A549 (cell line): ENCODE measurements around the gene HSD17B1. TPM values are rescaled to one million over a fixed set of nuclear protein-coding genes. Genes with fewer than 3 reads are reported as not detected.

ENCODE experiments used
- ATAC-seq, 2 experiments: fragments of 200-7000 bp in 1 of 2; fragments of >200 bp in 1 of 2; cut with Nextera tagmentation in 1 of 2; cut with Tn5 transposase in 1 of 2; 3 replicates each; pipeline versions ENCODE4 v1.8.0 to v1.9.1; 2018 to 2020; ENCODE audit warnings: mild to moderate bottlenecking in 1 of 2, moderate library complexity in 1 of 2
- CTCF ChIA-PET: fragments of 300-600 bp; sonication (Branson Sonifier 250); formaldehyde crosslinking; extraction: SDS; loops from one replicate; lab custom pipeline; 2021; ENCODE audit warnings: antibody characterized with exemption, inconsistent platforms; lab: Yijun Ruan, JAX
- POLR2A ChIA-PET: fragments of 350-600 bp; formaldehyde crosslinking; extraction: SDS; loops from one replicate; lab custom pipeline; 2021; ENCODE audit warnings: antibody characterized with exemption, inconsistent platforms; lab: Yijun Ruan, JAX
- DNase-seq, 2 experiments: peaks; one replicate each; pipeline versions ENCODE4 v3.0.0 to v3.0.0-alpha.2; 2011 to 2016; ENCODE audit warnings: low read depth in 1 of 2, low spot score in 1 of 2
- FAIRE-seq: peaks from 2 replicates; lab custom pipeline; 2011; peaks lifted over from hg19 to GRCh38; lab: Jason Lieb, UNC
- H3K27ac ChIP-seq, 2 experiments: fragments of >200 bp; sonication (Bioruptor Twin); formaldehyde crosslinking; 3 replicates each; pipeline ENCODE4 v1.5.1; 2016 to 2017
- H3K4me1 ChIP-seq: fragments of >200 bp; sonication (Bioruptor Twin); formaldehyde crosslinking; 3 replicates; pipeline ENCODE4 v1.6.1; 2016
- H3K4me2 ChIP-seq: fragments of >200 bp; sonication (Bioruptor Twin); formaldehyde crosslinking; 3 replicates; pipeline ENCODE4 v1.6.1; 2016
- H3K4me3 ChIP-seq: fragments of >200 bp; sonication (Bioruptor Twin); formaldehyde crosslinking; 3 replicates; pipeline ENCODE4 v1.5.1; 2016
- H3K9me3 ChIP-seq: fragments of >200 bp; sonication (Bioruptor Twin); formaldehyde crosslinking; 3 replicates; pipeline ENCODE4 v1.6.1; 2016
- BHLHE40 ChIP-seq: IDR thresholded peaks from 2 replicates; pipeline ENCODE4 v1.6.1; 2012; ENCODE audit warnings: low read depth, low read length, inconsistent platforms
- CBX8 ChIP-seq: fragments of 200-600 bp; sonication (generic); IDR thresholded peaks from 2 replicates; pipeline ENCODE4 v1.6.1; 2016
- EHF ChIP-seq: fragments of 250-450 bp; sonication (Bioruptor Pico); IDR thresholded peaks from 2 replicates; pipeline ENCODE4 v1.5.0; 2020; ENCODE audit warnings: mild to moderate bottlenecking
- EHMT2 ChIP-seq: fragments of 200-600 bp; sonication (generic); IDR thresholded peaks from 2 replicates; pipeline ENCODE4 v1.6.1; 2016; ENCODE audit warnings: antibody characterized with exemption, low read depth, mild to moderate bottlenecking, moderate library complexity
- ESRRA ChIP-seq: fragments of 150-350 bp; IDR thresholded peaks from 2 replicates; pipeline ENCODE4 v1.6.1; 2014; ENCODE audit warnings: mild to moderate bottlenecking, low read length, borderline replicate concordance
- FOXS1 ChIP-seq: fragments of 250-450 bp; sonication (Bioruptor Pico); IDR thresholded peaks from 2 replicates; pipeline ENCODE4 v1.5.0; 2020; ENCODE audit warnings: mild to moderate bottlenecking, moderate library complexity
- HMGXB4 ChIP-seq: fragments of 250-450 bp; sonication (Bioruptor Pico); IDR thresholded peaks from 2 replicates; pipeline ENCODE4 v1.5.0; 2021; ENCODE audit warnings: mild to moderate bottlenecking, moderate library complexity, borderline replicate concordance
- JUNB ChIP-seq: fragments of >200 bp; sonication (Bioruptor Twin); formaldehyde crosslinking; IDR thresholded peaks from 2 replicates; pipeline ENCODE4 v1.6.1; 2016
- KDM1A ChIP-seq: fragments of 200-600 bp; sonication (generic); IDR thresholded peaks from 2 replicates; pipeline ENCODE4 v1.6.1; 2016; ENCODE audit warnings: low read depth, mild to moderate bottlenecking
- NPAS2 ChIP-seq: fragments of 250-450 bp; sonication (Bioruptor Pico); IDR thresholded peaks from 2 replicates; pipeline ENCODE4 v1.8.0; 2022; ENCODE audit warnings: mild to moderate bottlenecking, moderate library complexity, borderline replicate concordance
- PHF8 ChIP-seq: fragments of 200-600 bp; sonication (generic); IDR thresholded peaks from 2 replicates; pipeline ENCODE4 v1.6.1; 2016; ENCODE audit warnings: low read depth, mild to moderate bottlenecking, antibody characterized with exemption, moderate library complexity, borderline replicate concordance
- POLR2AphosphoS2 ChIP-seq: conservative IDR thresholded peaks from 2 replicates; pipeline ENCODE4 v1.6.1; 2012; ENCODE audit warnings: low read length, improper control_type of control experiment, inconsistent platforms
- RAD21 ChIP-seq, 2 experiments: fragments of >200 bp in 1 of 2; sonication (Bioruptor Twin) in 1 of 2; formaldehyde crosslinking in 1 of 2; IDR thresholded peaks in 1 of 2; conservative IDR thresholded peaks in 1 of 2; 2 replicates in 1 of 2; 3 replicates in 1 of 2; pipeline ENCODE4 v1.6.1; 2012 to 2018; ENCODE audit warnings: inconsistent platforms in 1 of 2
- RCOR1 ChIP-seq: fragments of 150-350 bp; IDR thresholded peaks from 2 replicates; pipeline ENCODE4 v1.6.1; 2014; ENCODE audit warnings: antibody characterized with exemption, low read length, low read depth
- RNF2 ChIP-seq: fragments of 200-600 bp; sonication (generic); IDR thresholded peaks from 2 replicates; pipeline ENCODE4 v1.6.1; 2016; ENCODE audit warnings: low read depth, mild to moderate bottlenecking, antibody characterized with exemption, moderate library complexity, borderline replicate concordance
- SMC3 ChIP-seq: fragments of >200 bp; sonication (Bioruptor Twin); formaldehyde crosslinking; IDR thresholded peaks from 3 replicates; pipeline ENCODE4 v1.6.1; 2018; ENCODE audit warnings: inconsistent platforms
- TFCP2L1 ChIP-seq: fragments of 250-450 bp; sonication (Bioruptor Pico); IDR thresholded peaks from 2 replicates; pipeline ENCODE4 v1.5.0; 2021; ENCODE audit warnings: mild to moderate bottlenecking
- USF2 ChIP-seq: fragments of 450-650 bp; IDR thresholded peaks from 2 replicates; pipeline ENCODE4 v1.6.1; 2014; ENCODE audit warnings: antibody characterized with exemption
- ZFP36 ChIP-seq: fragments of 450-650 bp; IDR thresholded peaks from 2 replicates; pipeline ENCODE4 v1.6.1; 2014; ENCODE audit warnings: borderline replicate concordance; ENCODE audit not compliant: partially characterized antibody
- WGBS: methylation state at CpG from one replicate; pipeline ENCODE4 v1.1.6; 2017; ENCODE audit errors: missing lambda C conversion rate; 5-methylcytosine and 5-hydroxymethylcytosine counted together
- polyA plus RNA-seq, 4 experiments: library from polyadenylated mRNA; depleted of rRNA in 3 of 4; stranded (reverse); fragments of >200 nt; fragmentation: RNase III in 1 of 4; extraction: RNeasy Plus Mini Kit Qiagen cat#74134 plus additional on column Dnase treatment in 1 of 4; gene quantifications; 2 replicates in 3 of 4; 3 replicates in 1 of 4; pipeline ENCODE4 v1.2.3, GENCODE V29; 2011 to 2017
- TF ChIP-seq, protein P1 (sequence below): fragments of 150-350 bp; IDR thresholded peaks from 2 replicates; pipeline ENCODE4 v1.6.1; 2014; ENCODE audit warnings: low read depth, mild to moderate bottlenecking, low read length
- TF ChIP-seq, protein P2 (sequence below): fragments of >200 bp; sonication (Bioruptor Twin); formaldehyde crosslinking; IDR thresholded peaks from 3 replicates; pipeline ENCODE4 v1.6.1; 2016
- TF ChIP-seq, protein P3 (sequence below): fragments of >200 bp; sonication (Bioruptor Twin); formaldehyde crosslinking; IDR thresholded peaks from 3 replicates; pipeline ENCODE4 v1.5.1; 2016
- TF ChIP-seq, protein P4 (sequence below): IDR thresholded peaks from 2 replicates; pipeline ENCODE4 v1.6.1; 2012

The HSD17B1 gene
- polyA plus RNA-seq, 2 of the 4 experiments (the other 2 are of a cell fraction), result 0.49 to 1.5 TPM

DNA sequence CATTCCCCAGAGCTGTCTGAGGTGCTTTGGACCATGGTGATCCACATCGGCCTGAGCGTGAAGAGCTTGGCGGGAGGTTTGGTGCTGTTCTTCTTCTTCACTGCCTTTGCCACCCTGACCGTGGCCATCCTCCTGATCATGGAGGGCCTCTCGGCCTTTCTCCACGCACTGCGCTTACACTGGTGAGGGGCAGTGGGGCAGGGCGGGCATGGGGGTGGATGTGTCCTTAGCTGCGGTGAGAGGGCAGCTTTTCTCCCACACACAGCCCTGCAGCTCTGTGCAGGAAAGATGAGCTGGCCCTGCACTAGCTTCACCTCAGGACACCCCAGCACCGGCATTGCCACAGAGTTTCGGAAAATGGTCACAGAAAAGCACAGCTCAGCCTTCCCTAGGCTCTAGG is 38.4 kb upstream of the HSD17B1 start:
- no peak overlapping the region for H3K27ac ChIP-seq
- WGBS, result 90% methylated on average over 11 of the region's 11 CpGs
- TF ChIP-seq RCOR1, result no peak
- no peak for TF ChIP-seq KDM1A
- TF ChIP-seq, protein P1, sequence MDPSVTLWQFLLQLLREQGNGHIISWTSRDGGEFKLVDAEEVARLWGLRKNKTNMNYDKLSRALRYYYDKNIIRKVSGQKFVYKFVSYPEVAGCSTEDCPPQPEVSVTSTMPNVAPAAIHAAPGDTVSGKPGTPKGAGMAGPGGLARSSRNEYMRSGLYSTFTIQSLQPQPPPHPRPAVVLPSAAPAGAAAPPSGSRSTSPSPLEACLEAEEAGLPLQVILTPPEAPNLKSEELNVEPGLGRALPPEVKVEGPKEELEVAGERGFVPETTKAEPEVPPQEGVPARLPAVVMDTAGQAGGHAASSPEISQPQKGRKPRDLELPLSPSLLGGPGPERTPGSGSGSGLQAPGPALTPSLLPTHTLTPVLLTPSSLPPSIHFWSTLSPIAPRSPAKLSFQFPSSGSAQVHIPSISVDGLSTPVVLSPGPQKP, result no peak
- TF ChIP-seq JUNB, result no peak
- TF ChIP-seq CBX8, result no peak
- TF ChIP-seq ZFP36, result no peak
- TF ChIP-seq, protein P2, sequence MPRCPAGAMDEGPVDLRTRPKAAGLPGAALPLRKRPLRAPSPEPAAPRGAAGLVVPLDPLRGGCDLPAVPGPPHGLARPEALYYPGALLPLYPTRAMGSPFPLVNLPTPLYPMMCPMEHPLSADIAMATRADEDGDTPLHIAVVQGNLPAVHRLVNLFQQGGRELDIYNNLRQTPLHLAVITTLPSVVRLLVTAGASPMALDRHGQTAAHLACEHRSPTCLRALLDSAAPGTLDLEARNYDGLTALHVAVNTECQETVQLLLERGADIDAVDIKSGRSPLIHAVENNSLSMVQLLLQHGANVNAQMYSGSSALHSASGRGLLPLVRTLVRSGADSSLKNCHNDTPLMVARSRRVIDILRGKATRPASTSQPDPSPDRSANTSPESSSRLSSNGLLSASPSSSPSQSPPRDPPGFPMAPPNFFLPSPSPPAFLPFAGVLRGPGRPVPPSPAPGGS, result no peak
- TF ChIP-seq HMGXB4 (CRISPR knock-in tag), result no peak
- peaks cover 26% of the 10 kb centered on the region for H3K4me1 ChIP-seq
- FAIRE-seq, result no peak
- no peak for ATAC-seq
- DNase-seq, result no peak
- no peak overlapping the region for H3K4me2 ChIP-seq
- H3K4me3 ChIP-seq, result no peak overlapping the region
- ChIA-PET CTCF (interaction anchor here (0.8 to 17.8 kb wide), 11 partner anchors 8 to 196 kb away, joined by 3 to 364 read pairs (median 7); partner anchors contain the start of genes CAVIN1, NAGLU and STAT3), POLR2A (interaction anchor here (0.5 kb wide), 1 partner anchor 199 kb away, joined by 3 read pairs; no protein-coding TSS in a partner anchor)
- no peaks in the 10 kb centered on the region for H3K9me3 ChIP-seq

- TF ChIP-seq, protein P2, result no peak
- TF ChIP-seq PHF8, result no peak
- no peak for TF ChIP-seq BHLHE40
- TF ChIP-seq, all 56 proteins: peak for 0
- H3K4me2 ChIP-seq, result no peak overlapping the region
- H3K27ac ChIP-seq, result no peak overlapping the region
- no peak for DNase-seq
- H3K9me3 ChIP-seq, result no peaks in the 10 kb centered on the region
- CTCF ChIA-PET, result interaction anchor here (0.8 to 17.8 kb wide), 11 partner anchors 9 to 196 kb away, joined by 3 to 364 read pairs (median 7); partner anchors contain the start of genes CAVIN1 and STAT3
- 90% methylated on average over 8 of the region's 8 CpGs for WGBS
- POLR2A ChIA-PET, result no interaction called here
- FAIRE-seq, result no peak
- ATAC-seq, result no peak
- H3K4me1 ChIP-seq, result peaks cover 32% of the 10 kb centered on the region
- H3K4me3 ChIP-seq, result no peak overlapping the region
These were observed 37.9 kb upstream of the HSD17B1 start for GRCh38 chr17:42514867-42515266.

GRCh38 chr17:42517516-42517915 is 35.2 kb upstream of the HSD17B1 start:
- Histone ChIP-seq H3K9me3 (no peaks in the 10 kb centered on the region), H3K4me1 (peaks cover 59% of the 10 kb centered on the region), H3K4me2 (peak overlapping the region; percentile 83), H3K4me3 (no peak overlapping the region), H3K27ac (peak overlapping the region; percentile 95 to 98)
- DNase-seq (peak; percentile 92 to 100), ATAC-seq (peak; percentile 73 to 85), FAIRE-seq (peak; percentile 59)
- ChIA-PET CTCF (interaction anchor here (0.5 to 17.8 kb wide), 52 partner anchors 10 to 459 kb away, joined by 3 to 364 read pairs (median 6); partner anchors contain the start of genes CAVIN1, NAGLU and PSMC3IP), POLR2A (interaction anchor here (0.5 to 4.5 kb wide), 6 partner anchors 10 to 188 kb away, joined by 3 to 66 read pairs (median 3); partner anchors contain the start of genes CAVIN1 and STAT3)
- 9% methylated on average over 9 of the region's 9 CpGs for WGBS
- TF ChIP-seq SMC3, result peak; percentile 92
- TF ChIP-seq RAD21 (conservative IDR thresholded peaks at IDR 0.05 in 1 of 2, IDR thresholded peaks at IDR 0.05 in 1 of 2), result peak; percentile 96
- TF ChIP-seq RNF2, result no peak
- TF ChIP-seq, protein P3, sequence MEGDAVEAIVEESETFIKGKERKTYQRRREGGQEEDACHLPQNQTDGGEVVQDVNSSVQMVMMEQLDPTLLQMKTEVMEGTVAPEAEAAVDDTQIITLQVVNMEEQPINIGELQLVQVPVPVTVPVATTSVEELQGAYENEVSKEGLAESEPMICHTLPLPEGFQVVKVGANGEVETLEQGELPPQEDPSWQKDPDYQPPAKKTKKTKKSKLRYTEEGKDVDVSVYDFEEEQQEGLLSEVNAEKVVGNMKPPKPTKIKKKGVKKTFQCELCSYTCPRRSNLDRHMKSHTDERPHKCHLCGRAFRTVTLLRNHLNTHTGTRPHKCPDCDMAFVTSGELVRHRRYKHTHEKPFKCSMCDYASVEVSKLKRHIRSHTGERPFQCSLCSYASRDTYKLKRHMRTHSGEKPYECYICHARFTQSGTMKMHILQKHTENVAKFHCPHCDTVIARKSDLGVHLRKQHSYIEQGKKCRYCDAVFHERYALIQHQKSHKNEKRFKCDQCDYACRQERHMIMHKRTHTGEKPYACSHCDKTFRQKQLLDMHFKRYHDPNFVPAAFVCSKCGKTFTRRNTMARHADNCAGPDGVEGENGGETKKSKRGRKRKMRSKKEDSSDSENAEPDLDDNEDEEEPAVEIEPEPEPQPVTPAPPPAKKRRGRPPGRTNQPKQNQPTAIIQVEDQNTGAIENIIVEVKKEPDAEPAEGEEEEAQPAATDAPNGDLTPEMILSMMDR, result peak; percentile 99
- no peak for TF ChIP-seq FOXS1 (CRISPR knock-in tag)
- no peak for TF ChIP-seq KDM1A
- no peak for TF ChIP-seq EHMT2
- no peak for TF ChIP-seq TFCP2L1 (CRISPR knock-in tag)
- TF ChIP-seq ESRRA, result no peak
- no peak for TF ChIP-seq POLR2AphosphoS2
- TF ChIP-seq, protein P4, sequence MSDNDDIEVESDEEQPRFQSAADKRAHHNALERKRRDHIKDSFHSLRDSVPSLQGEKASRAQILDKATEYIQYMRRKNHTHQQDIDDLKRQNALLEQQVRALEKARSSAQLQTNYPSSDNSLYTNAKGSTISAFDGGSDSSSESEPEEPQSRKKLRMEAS, result peak; percentile 76; the same call in 1 of the 2 replicates
- TF ChIP-seq NPAS2 (CRISPR knock-in tag), result no peak
- TF ChIP-seq ZFP36, result no peak
- TF ChIP-seq USF2, result 0 out of 2 replicates have a peak, but pooled peaks have one; percentile 10
- no peak for TF ChIP-seq EHF
